HG03039 (cell line): ENCODE data around the gene SYCE1.
"Not testable (repeated sequence)": the region's sequence is repeated elsewhere in the genome, so short reads cannot be mapped to it uniquely, and the experiment has no call there.

Source experiments
- ATAC-seq: cut with Tn5 transposase; IDR thresholded peaks from one replicate; pipeline ENCODE4 v1.9.1; 2021; ENCODE audit warnings: mild to moderate bottlenecking, moderate library complexity; ENCODE audit not compliant: unreplicated experiment

Gene SYCE1

GRCh38 chr10:133565441-133566294 lies at the start of gene SYCE1:
TSS of gene SYCE1 (minus strand) at chr10:133565583. CDS start at chr10:133565529, 54 bp downstream.
- ATAC-seq, result no peak

- ATAC-seq, result no peak
These were observed 49.6 kb upstream of the SYCE1 start for GRCh38 chr10:133614830-133615580.

GRCh38 chr10:133613699-133614098 lies 48.3 kb upstream of the SYCE1 start:
- ATAC-seq, result no peak

- no peak for ATAC-seq
These were observed 45.7 kb upstream of the SYCE1 start for GRCh38 chr10:133611079-133611478.

GRCh38 chr10:133608855-133609254 lies 43.5 kb upstream of the SYCE1 start:
- no peak for ATAC-seq

- ATAC-seq, result not testable (repeated sequence)
These were observed 38.1 kb upstream of the SYCE1 start for GRCh38 chr10:133603434-133603833.

GRCh38 chr10:133600657-133601056 lies 35.3 kb upstream of the SYCE1 start:
- no peak for ATAC-seq

GRCh38 chr10:133599869-133600268 lies 34.5 kb upstream of the SYCE1 start:
- not testable (repeated sequence) for ATAC-seq

GRCh38 chr10:133592716-133593115 lies 27.3 kb upstream of the SYCE1 start:
- ATAC-seq, result no peak

- no peak for ATAC-seq
These were observed 25.6 kb upstream of the SYCE1 start for GRCh38 chr10:133590970-133591359.

- ATAC-seq, result no peak
These were observed 25.0 kb upstream of the SYCE1 start for GRCh38 chr10:133590226-133590969.

- ATAC-seq, result not testable (repeated sequence)
These were observed 11.7 kb upstream of the SYCE1 start for GRCh38 chr10:133577037-133577436.

- not testable (repeated sequence) for ATAC-seq
These were observed 8.1 kb upstream of the SYCE1 start for GRCh38 chr10:133573460-133573859.

GRCh38 chr10:133572055-133572454 lies 6.7 kb upstream of the SYCE1 start:
- ATAC-seq, result not testable (repeated sequence)

- not testable (repeated sequence) for ATAC-seq
These were observed 4.4 kb upstream of the SYCE1 start for GRCh38 chr10:133569801-133570200.

GRCh38 chr10:133568831-133569527 lies 3.6 kb upstream of the SYCE1 start:
- ATAC-seq, result not testable (repeated sequence)

- no peak for ATAC-seq
These were observed 2.9 kb upstream of the SYCE1 start for GRCh38 chr10:133568287-133568614.

- no peak for ATAC-seq
These were observed 2.4 kb upstream of the SYCE1 start for GRCh38 chr10:133567609-133568286.

- no peak for ATAC-seq
These were observed 1.7 kb upstream of the SYCE1 start for GRCh38 chr10:133567119-133567518.

- no peak for ATAC-seq
These were observed 567 bp downstream of the SYCE1 start for GRCh38 chr10:133564816-133565215.
